Keratinocyte (primary cell): Measurements from ENCODE around the gene DCDC2C. TPM values are rescaled to one million over a fixed set of nuclear protein-coding genes. Genes with fewer than 3 reads are reported as not detected.

Experiments
- DNase-seq: peaks from one replicate; pipeline ENCODE4 v3.0.0-alpha.2; 2011; ENCODE audit warnings: low read depth, missing footprints, low spot score
- FAIRE-seq: peaks from 2 replicates; lab custom pipeline; 2011; peaks lifted over from hg19 to GRCh38; lab: Jason Lieb, UNC
- H2AFZ ChIP-seq: 2 replicates; pipeline ENCODE4 v1.6.0; 2012; ENCODE audit warnings: low read length, control low read depth, inconsistent platforms; ENCODE audit not compliant: control insufficient read depth
- H3K27ac ChIP-seq: 2 replicates; pipeline ENCODE4 v1.5.1; 2011; ENCODE audit warnings: low read length; ENCODE audit not compliant: control insufficient read depth, insufficient read depth
- H3K27me3 ChIP-seq: 3 replicates; pipeline ENCODE4 v1.6.0; 2011; ENCODE audit warnings: low read length; ENCODE audit not compliant: control insufficient read depth, insufficient read depth; ENCODE audit errors: extremely low read depth
- H3K36me3 ChIP-seq, 2 experiments: 2 replicates in 1 of 2; 3 replicates in 1 of 2; pipeline ENCODE4 v1.5.1; 2011; ENCODE audit warnings: low read length in 2 of 2, mild to moderate bottlenecking in 1 of 2; ENCODE audit not compliant: control insufficient read depth in 2 of 2, insufficient read depth in 2 of 2; ENCODE audit errors: extremely low read depth in 1 of 2
- H3K4me1 ChIP-seq: 3 replicates; pipeline ENCODE4 v1.5.1; 2011; ENCODE audit warnings: low read length; ENCODE audit not compliant: control insufficient read depth, insufficient read depth; ENCODE audit errors: extremely low read depth
- H3K4me2 ChIP-seq: 3 replicates; pipeline ENCODE4 v1.6.0; 2011; ENCODE audit warnings: low read depth, low read length; ENCODE audit not compliant: control insufficient read depth, insufficient read depth; ENCODE audit errors: extremely low read depth
- H3K4me3 ChIP-seq, 3 experiments: fragments of 200-600 bp in 1 of 3; sonication (generic) in 1 of 3; 2 replicates in 2 of 3; 3 replicates in 1 of 3; pipeline ENCODE4 v1.5.1; 2011 to 2016; ENCODE audit warnings: low read length in 3 of 3, mild to moderate bottlenecking in 3 of 3, control low read depth in 2 of 3, inconsistent platforms in 1 of 3, low read depth in 1 of 3, mixed read lengths in 1 of 3, mixed run types in 1 of 3, moderate library complexity in 1 of 3; ENCODE audit not compliant: control insufficient read depth in 2 of 3, insufficient read depth in 2 of 3; ENCODE audit errors: extremely low read depth in 1 of 3
- H3K79me2 ChIP-seq: 2 replicates; pipeline ENCODE4 v1.6.0; 2012; ENCODE audit warnings: low read length; ENCODE audit not compliant: control insufficient read depth, insufficient read depth
- H3K9ac ChIP-seq: 3 replicates; pipeline ENCODE4 v1.6.0; 2011; ENCODE audit warnings: low read length; ENCODE audit not compliant: control insufficient read depth, insufficient read depth; ENCODE audit errors: extremely low read depth
- H3K9me1 ChIP-seq: 3 replicates; pipeline ENCODE4 v1.6.0; 2011; ENCODE audit warnings: low read length; ENCODE audit not compliant: control insufficient read depth, insufficient read depth; ENCODE audit errors: extremely low read depth
- H3K9me3 ChIP-seq: 2 replicates; pipeline ENCODE4 v1.5.1; 2012; ENCODE audit warnings: low read depth, low read length; ENCODE audit not compliant: control insufficient read depth
- H4K20me1 ChIP-seq: 3 replicates; pipeline ENCODE4 v1.6.0; 2011; ENCODE audit warnings: low read length; ENCODE audit not compliant: control insufficient read depth, insufficient read depth; ENCODE audit errors: extremely low read depth
- CTCF ChIP-seq, 3 experiments: IDR thresholded peaks in 1 of 3; conservative IDR thresholded peaks in 1 of 3; optimal IDR thresholded peaks in 1 of 3; 2 replicates in 2 of 3; 3 replicates in 1 of 3; pipeline versions ENCODE3 to v1.5.1; 2011; ENCODE audit warnings: low read length in 3 of 3, mild to moderate bottlenecking in 3 of 3, moderate library complexity in 2 of 3, control low read depth in 1 of 3, inconsistent platforms in 1 of 3; ENCODE audit not compliant: insufficient read depth in 2 of 3; ENCODE audit errors: extremely low read depth in 1 of 3
- EZH2 ChIP-seq: IDR thresholded peaks from one replicate; pipeline ENCODE4 v1.6.1; 2012; ENCODE audit warnings: inconsistent platforms, mild to moderate bottlenecking, low read length, moderate library complexity
- dilution Hi-C: fragments of 300-500 bp; cut with MboI; formaldehyde crosslinking; loops from one replicate; pipeline ENCODE4 v1.7.0; 2020; ENCODE audit warnings: low sequenced_read_pairs; ENCODE audit not compliant: extremely low pct_ligation_motif_present
- polyA plus RNA-seq, 5 experiments: library from polyadenylated mRNA; depleted of rRNA in 3 of 5; stranded (reverse) in 3 of 5; stranded (forward) in 1 of 5; unstranded in 1 of 5; fragments of >200 nt; gene quantifications; 1 replicate in 1 of 5; 2 replicates in 3 of 5; 3 replicates in 1 of 5; pipeline versions ENCODE4 v1.2.1 to v1.2.3, GENCODE V29; 2011 to 2012; ENCODE audit warnings: missing spikeins in 2 of 5, low read depth in 1 of 5, low replicate concordance in 1 of 5

Gene DCDC2C
- polyA plus RNA-seq, 1 donor (not counting 4 experiments of a cell fraction or from before 2014, with no cell fraction given): not detected

DNA sequence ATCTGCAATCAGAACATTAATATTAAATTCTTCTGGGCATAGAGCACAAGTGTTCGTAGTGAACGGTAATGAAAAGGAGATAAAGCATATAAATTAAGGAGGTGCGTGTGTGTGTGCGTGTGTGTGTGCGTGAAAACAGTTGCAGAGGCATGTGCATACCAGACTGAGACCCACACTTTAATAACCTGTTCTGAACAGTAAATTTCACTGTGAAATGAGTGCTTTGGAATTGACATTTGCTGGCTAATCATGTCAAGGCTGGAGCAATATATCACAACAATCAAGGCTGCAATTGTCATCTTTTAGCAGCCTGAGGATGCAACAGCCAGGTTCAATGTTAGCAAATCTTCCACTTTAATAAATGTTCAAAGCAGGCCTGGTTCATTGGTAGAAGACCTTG lies 57.9 kb downstream of the DCDC2C start:
- FAIRE-seq: no peak
- dilution Hi-C loops: no loop called here

GRCh38 chr2:3762771-3763447 lies 59.5 kb downstream of the DCDC2C start:
- no peak overlapping the region for H3K4me2 ChIP-seq
- DNase-seq: no peak

More for the DNA sequence above, 57.9 kb downstream of the DCDC2C start:
- Histone ChIP-seq H3K27ac (no peak overlapping the region), H3K79me2 (no peaks in the 10 kb centered on the region), H3K9me3 (no peaks in the 10 kb centered on the region), H3K4me2 (no peak overlapping the region), H2AFZ (no peak overlapping the region), H3K4me3 (no peak overlapping the region), H4K20me1 (no peaks in the 10 kb centered on the region), H3K4me1 (no peaks in the 10 kb centered on the region), H3K36me3 (no peaks in the 10 kb centered on the region), H3K9ac (no peak overlapping the region), H3K27me3 (no peaks in the 10 kb centered on the region), H3K9me1 (no peaks in the 10 kb centered on the region)
- TF ChIP-seq CTCF (optimal IDR thresholded peaks at IDR 0.05 in 1 of 3, IDR thresholded peaks at IDR 0.05 in 1 of 3, conservative IDR thresholded peaks at IDR 0.05 in 1 of 3; ENCODE audit: extremely low read depth in 1 of 3, insufficient read depth in 2 of 3, low read length in 3 of 3) (no peak), EZH2 (no peak)
- DNase-seq: no peak

More at GRCh38 chr2:3762771-3763447, 59.5 kb downstream of the DCDC2C start:
- H3K27me3 ChIP-seq: no peaks in the 10 kb centered on the region
- dilution Hi-C loops: no loop called here
- H3K4me3 ChIP-seq: no peak overlapping the region
- no peaks in the 10 kb centered on the region for H4K20me1 ChIP-seq
- H3K9me3 ChIP-seq: no peaks in the 10 kb centered on the region
- H3K4me1 ChIP-seq: no peaks in the 10 kb centered on the region
- no peak for FAIRE-seq
- no peak overlapping the region for H2AFZ ChIP-seq
- H3K9ac ChIP-seq: no peak overlapping the region
- no peaks in the 10 kb centered on the region for H3K79me2 ChIP-seq
- no peaks in the 10 kb centered on the region for H3K36me3 ChIP-seq
- TF ChIP-seq EZH2: no peak
- TF ChIP-seq CTCF (optimal IDR thresholded peaks at IDR 0.05 in 1 of 3, IDR thresholded peaks at IDR 0.05 in 1 of 3, conservative IDR thresholded peaks at IDR 0.05 in 1 of 3; ENCODE audit: extremely low read depth in 1 of 3, insufficient read depth in 2 of 3, low read length in 3 of 3): no peak
- H3K27ac ChIP-seq: no peak overlapping the region
- no peaks in the 10 kb centered on the region for H3K9me1 ChIP-seq
